ENCODE data around the gene CCNI2.

Gene CCNI2

DNA sequence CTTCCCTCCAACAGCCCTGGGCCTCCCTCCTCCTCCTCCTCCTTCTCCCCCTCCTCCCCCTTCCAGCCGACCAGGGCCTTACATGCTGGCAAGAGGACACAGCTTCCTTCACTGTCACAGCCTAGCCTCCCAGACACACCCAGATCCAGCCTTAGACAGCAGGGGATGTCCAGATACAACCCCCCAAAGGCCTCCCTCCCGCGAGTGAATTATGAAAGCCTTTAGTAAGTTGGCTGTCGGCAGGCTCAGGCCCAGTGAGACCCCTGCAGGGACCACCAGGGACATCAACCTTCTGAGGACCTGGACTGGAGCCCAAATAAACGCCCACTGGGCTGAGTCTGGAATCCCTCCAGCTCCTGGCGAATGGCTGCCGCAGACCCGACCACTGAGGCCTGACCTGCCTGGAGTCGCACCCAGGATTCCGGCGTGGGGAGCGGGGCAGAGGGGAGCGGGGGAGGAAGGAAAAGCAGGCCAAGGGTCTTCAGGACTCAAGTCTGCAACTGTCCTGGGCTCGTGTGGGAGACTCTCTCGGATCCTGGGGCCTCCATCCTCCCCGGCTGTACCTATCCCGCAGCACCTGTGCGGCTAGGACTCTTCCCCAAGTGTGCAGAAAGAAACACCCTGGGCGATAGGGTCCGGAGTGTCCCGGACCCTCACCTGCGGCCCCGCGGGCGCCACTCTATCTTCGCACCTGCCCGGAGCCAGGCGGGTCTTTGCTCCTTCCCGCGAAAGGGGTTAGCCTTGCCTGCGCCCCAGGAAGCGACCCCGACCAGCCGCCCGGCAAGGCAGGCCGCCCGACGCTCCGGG, 29.1 kb downstream of the CCNI2 start:
- H2BK15ac ChIP-seq (ENCODE audit: low read depth, poor library complexity, severe bottlenecking) = peak overlapping the region; percentile 79
- H3K18ac ChIP-seq (ENCODE audit: low read depth in 1 of 2, low read length in 2 of 2) = peak overlapping the region; percentile 46 to 65
- peak overlapping the region; percentile 78 to 85 for H3K4me3 ChIP-seq (ENCODE audit: insufficient read depth in 1 of 2, low read depth in 1 of 2, low read length in 2 of 2)
- H4K8ac ChIP-seq (ENCODE audit: low read length) = peak overlapping the region; percentile 90
- H3K9me3 ChIP-seq (ENCODE audit: control insufficient read depth, low read length) = no peaks in the 10 kb centered on the region
- H2AFZ ChIP-seq (ENCODE audit: low read depth, low read length) = peak overlapping the region; percentile 73
- peaks cover 46% of the 10 kb centered on the region for H3K4me1 ChIP-seq (ENCODE audit: control insufficient read depth, insufficient read depth, low read depth, low read length)
- H3K36me3 ChIP-seq (ENCODE audit: control insufficient read depth in 1 of 2, insufficient read depth in 2 of 2, low read depth in 1 of 2, low read length in 2 of 2) = peaks cover 0 to 21% of the 10 kb centered on the region in 2 experiments
- peak overlapping the region; percentile 78 for H3K9ac ChIP-seq (ENCODE audit: low read length)
- H4K91ac ChIP-seq (ENCODE audit: low read length) = peak overlapping the region; percentile 46
- peaks cover 39% of the 10 kb centered on the region for H3K79me1 ChIP-seq (replicated peaks; ENCODE audit: low read length, poor library complexity, severe bottlenecking)
- peak overlapping the region; percentile 93 for H3K4me2 ChIP-seq (ENCODE audit: low read length, poor library complexity, severe bottlenecking)
- peak overlapping the region; percentile 76 for H2BK5ac ChIP-seq (ENCODE audit: low read depth, low read length, poor library complexity, severe bottlenecking)
- peaks cover 0 to 9% of the 10 kb centered on the region in 2 experiments for H3K27me3 ChIP-seq (ENCODE audit: control insufficient read depth in 1 of 2, insufficient read depth in 1 of 2, low read length in 2 of 2)
- H2BK12ac ChIP-seq (ENCODE audit: low read length in 2 of 2) = no peak overlapping the region
- H2BK120ac ChIP-seq (ENCODE audit: low read depth, low read length) = peak overlapping the region; percentile 73
- H3K4ac ChIP-seq (ENCODE audit: low read depth in 1 of 2, low read length in 2 of 2) = peak overlapping the region; percentile 26 to 57
- H2AK5ac ChIP-seq (ENCODE audit: low read length, severe bottlenecking) = peak overlapping the region; percentile 36
- peak; percentile 65 for DNase-seq
- peak overlapping the region; percentile 88 for H3K27ac ChIP-seq (ENCODE audit: low read length, poor library complexity, severe bottlenecking)
- WGBS = 4% methylated on average over 38 of the region's 39 CpGs
- H3K14ac ChIP-seq (ENCODE audit: low read length in 2 of 2) = no peak overlapping the region
- H3K23ac ChIP-seq (ENCODE audit: low read length in 2 of 2) = no peak overlapping the region

- Histone ChIP-seq H3K27me3 (ENCODE audit: control insufficient read depth in 1 of 2, insufficient read depth in 1 of 2, low read length in 2 of 2) (peaks cover 0 to 9% of the 10 kb centered on the region in 2 experiments), H3K4me1 (ENCODE audit: control insufficient read depth, insufficient read depth, low read depth, low read length) (peaks cover 42% of the 10 kb centered on the region), H3K9ac (ENCODE audit: low read length) (peak overlapping the region; percentile 78), H3K14ac (ENCODE audit: low read length in 2 of 2) (no peak overlapping the region), H3K18ac (ENCODE audit: low read depth in 1 of 2, low read length in 2 of 2) (peak overlapping the region; percentile 46 to 63), H4K8ac (ENCODE audit: low read length) (peak overlapping the region; percentile 74), H2AFZ (ENCODE audit: low read depth, low read length) (peak overlapping the region; percentile 73), H2BK5ac (ENCODE audit: low read depth, low read length, poor library complexity, severe bottlenecking) (peak overlapping the region; percentile 74), H3K23ac (ENCODE audit: low read length in 2 of 2) (no peak overlapping the region), H3K4ac (ENCODE audit: low read depth in 1 of 2, low read length in 2 of 2) (peak overlapping the region; percentile 57 to 76), H3K79me1 (replicated peaks; ENCODE audit: low read length, poor library complexity, severe bottlenecking) (peaks cover 39% of the 10 kb centered on the region), H3K4me3 (ENCODE audit: insufficient read depth in 1 of 2, low read depth in 1 of 2, low read length in 2 of 2) (peak overlapping the region; percentile 78 to 85), H3K36me3 (ENCODE audit: control insufficient read depth in 1 of 2, insufficient read depth in 2 of 2, low read depth in 1 of 2, low read length in 2 of 2) (peaks cover 0 to 21% of the 10 kb centered on the region in 2 experiments), H2AK5ac (ENCODE audit: low read length, severe bottlenecking) (no peak overlapping the region), H2BK120ac (ENCODE audit: low read depth, low read length) (peak overlapping the region; percentile 73), H3K9me3 (ENCODE audit: control insufficient read depth, low read length) (no peaks in the 10 kb centered on the region), H2BK15ac (ENCODE audit: low read depth, poor library complexity, severe bottlenecking) (peak overlapping the region; percentile 70), H3K27ac (ENCODE audit: low read length, poor library complexity, severe bottlenecking) (no peak overlapping the region), H3K4me2 (ENCODE audit: low read length, poor library complexity, severe bottlenecking) (peak overlapping the region; percentile 93), H4K91ac (ENCODE audit: low read length) (peak overlapping the region; percentile 46), H2BK12ac (ENCODE audit: low read length in 2 of 2) (no peak overlapping the region)
- 1% methylated on average over 16 of the region's 40 CpGs for whole genome bisulfite sequencing
- DNase-seq = no peak
Observed at GRCh38 chr5:132776938-132777208, 29.6 kb downstream of the CCNI2 start.

DNA sequence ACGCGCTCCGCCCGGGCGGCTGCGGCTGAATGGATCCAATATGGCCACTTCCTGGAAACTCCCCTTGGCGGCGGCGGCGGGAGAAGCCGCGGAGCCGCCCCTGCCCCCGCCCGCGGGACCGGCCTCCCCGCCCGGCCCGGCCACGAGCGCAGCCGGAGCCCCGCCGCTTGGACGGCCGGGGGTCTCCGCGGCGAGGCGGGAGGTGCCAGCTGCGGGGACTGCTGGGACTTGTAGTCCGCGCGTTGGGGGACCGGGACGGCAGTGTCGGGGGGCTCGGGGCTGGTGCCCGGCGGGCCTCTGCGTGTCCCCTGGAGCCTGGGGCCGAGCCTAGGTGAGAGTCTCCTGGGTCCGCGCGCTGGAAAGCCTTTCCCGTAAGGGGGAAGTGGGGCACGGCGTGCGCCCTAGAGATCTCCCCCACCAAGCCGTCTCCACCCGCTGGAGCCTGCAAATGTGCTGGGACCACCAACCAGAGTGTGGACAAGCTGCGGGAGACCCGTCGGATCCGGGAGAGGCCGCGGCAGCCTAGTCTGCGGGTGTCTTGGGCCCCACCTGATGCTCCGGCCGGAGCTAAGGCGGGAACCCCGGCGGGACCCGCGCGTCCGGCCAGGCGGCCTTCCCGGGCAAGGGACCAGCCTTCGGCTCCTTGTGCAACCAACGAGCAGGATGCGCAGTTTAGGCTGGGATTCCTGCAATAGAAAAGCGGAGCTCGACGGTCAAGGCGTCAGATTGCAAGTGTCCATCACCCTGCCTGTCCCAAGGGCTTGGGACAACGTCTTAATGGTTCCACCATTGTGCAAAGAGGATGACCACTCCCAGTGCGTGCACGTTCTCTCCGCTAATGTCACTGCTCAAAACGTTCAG, 30.2 kb downstream of the CCNI2 start, which contains the start of gene SEPTIN8:
Gene SEPTIN8, minus strand, starts transcription at position 31 of the 861 bp plus-strand sequence. CDS start 102 bp downstream, outside the sequence.
- Histone ChIP-seq H3K4me3 (ENCODE audit: insufficient read depth in 1 of 2, low read depth in 1 of 2, low read length in 2 of 2) (peak within 1 kb of the TSS; percentile 78 to 85), H2BK12ac (ENCODE audit: low read length in 2 of 2) (peak within 1 kb of the TSS in 1 of 2 experiments; percentile 3), H3K4me1 (ENCODE audit: control insufficient read depth, insufficient read depth, low read depth, low read length) (peaks cover 43% of the 10 kb centered on the region), H4K91ac (ENCODE audit: low read length) (peak within 1 kb of the TSS; percentile 52), H4K8ac (ENCODE audit: low read length) (peak within 1 kb of the TSS; percentile 95), H3K18ac (ENCODE audit: low read depth in 1 of 2, low read length in 2 of 2) (peak within 1 kb of the TSS; percentile 46 to 86), H2AK5ac (ENCODE audit: low read length, severe bottlenecking) (peak within 1 kb of the TSS; percentile 37), H3K27me3 (ENCODE audit: control insufficient read depth in 1 of 2, insufficient read depth in 1 of 2, low read length in 2 of 2) (peaks cover 0 to 9% of the 10 kb centered on the region in 2 experiments), H3K9ac (ENCODE audit: low read length) (peak within 1 kb of the TSS; percentile 78), H2BK120ac (ENCODE audit: low read depth, low read length) (peak within 1 kb of the TSS; percentile 80), H3K4ac (ENCODE audit: low read depth in 1 of 2, low read length in 2 of 2) (peak within 1 kb of the TSS; percentile 76 to 81), H3K4me2 (ENCODE audit: low read length, poor library complexity, severe bottlenecking) (peak within 1 kb of the TSS; percentile 97), H3K36me3 (ENCODE audit: control insufficient read depth in 1 of 2, insufficient read depth in 2 of 2, low read depth in 1 of 2, low read length in 2 of 2) (peaks cover 0 to 17% of the 10 kb centered on the region in 2 experiments), H3K23ac (ENCODE audit: low read length in 2 of 2) (peak within 1 kb of the TSS; percentile 11 to 46), H3K9me3 (ENCODE audit: control insufficient read depth, low read length) (no peaks in the 10 kb centered on the region), H2BK5ac (ENCODE audit: low read depth, low read length, poor library complexity, severe bottlenecking) (peak within 1 kb of the TSS; percentile 76), H3K79me1 (replicated peaks; ENCODE audit: low read length, poor library complexity, severe bottlenecking) (peaks cover 34% of the 10 kb centered on the region), H2BK15ac (ENCODE audit: low read depth, poor library complexity, severe bottlenecking) (peak within 1 kb of the TSS; percentile 79), H3K27ac (ENCODE audit: low read length, poor library complexity, severe bottlenecking) (peak within 1 kb of the TSS; percentile 88), H2AFZ (ENCODE audit: low read depth, low read length) (peak within 1 kb of the TSS; percentile 85), H3K14ac (ENCODE audit: low read length in 2 of 2) (peak within 1 kb of the TSS in 1 of 2 experiments; percentile 90)
- DNase-seq = peak; percentile 57
- WGBS = 8% methylated on average over 64 of the region's 82 CpGs
